ENCODE measurements around the gene ECHDC1.

Gene ECHDC1

DNA sequence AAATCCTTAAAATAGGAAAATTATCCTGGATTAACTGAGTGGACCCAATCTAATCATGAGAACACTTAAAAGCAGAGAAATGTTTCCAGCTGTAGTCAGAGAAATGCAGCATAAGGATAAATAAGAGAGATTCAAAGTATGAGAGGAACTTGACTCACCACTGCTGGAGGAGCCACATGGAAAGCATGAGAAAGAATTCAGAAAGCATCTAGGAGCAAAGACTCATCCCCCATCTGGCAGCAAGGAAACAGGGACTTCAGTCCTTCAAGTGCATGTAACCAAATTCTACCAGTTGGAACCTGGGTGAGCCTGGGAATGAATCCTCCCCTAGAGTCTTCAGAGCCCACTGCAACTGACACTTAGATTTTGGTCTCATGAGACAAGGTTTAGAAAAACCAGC lies 43.0 kb downstream of the ECHDC1 start:
- DNase-seq (ENCODE audit: low read depth) = peak; percentile 92
- TF ChIP-seq, protein P1, sequence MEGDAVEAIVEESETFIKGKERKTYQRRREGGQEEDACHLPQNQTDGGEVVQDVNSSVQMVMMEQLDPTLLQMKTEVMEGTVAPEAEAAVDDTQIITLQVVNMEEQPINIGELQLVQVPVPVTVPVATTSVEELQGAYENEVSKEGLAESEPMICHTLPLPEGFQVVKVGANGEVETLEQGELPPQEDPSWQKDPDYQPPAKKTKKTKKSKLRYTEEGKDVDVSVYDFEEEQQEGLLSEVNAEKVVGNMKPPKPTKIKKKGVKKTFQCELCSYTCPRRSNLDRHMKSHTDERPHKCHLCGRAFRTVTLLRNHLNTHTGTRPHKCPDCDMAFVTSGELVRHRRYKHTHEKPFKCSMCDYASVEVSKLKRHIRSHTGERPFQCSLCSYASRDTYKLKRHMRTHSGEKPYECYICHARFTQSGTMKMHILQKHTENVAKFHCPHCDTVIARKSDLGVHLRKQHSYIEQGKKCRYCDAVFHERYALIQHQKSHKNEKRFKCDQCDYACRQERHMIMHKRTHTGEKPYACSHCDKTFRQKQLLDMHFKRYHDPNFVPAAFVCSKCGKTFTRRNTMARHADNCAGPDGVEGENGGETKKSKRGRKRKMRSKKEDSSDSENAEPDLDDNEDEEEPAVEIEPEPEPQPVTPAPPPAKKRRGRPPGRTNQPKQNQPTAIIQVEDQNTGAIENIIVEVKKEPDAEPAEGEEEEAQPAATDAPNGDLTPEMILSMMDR (conservative IDR thresholded peaks at IDR 0.05; ENCODE audit: low read length) = 0 out of 2 replicates have a peak, but pooled peaks have one; percentile 7
- H3K4me3 ChIP-seq (ENCODE audit: low read length) = no peak overlapping the region

DNA sequence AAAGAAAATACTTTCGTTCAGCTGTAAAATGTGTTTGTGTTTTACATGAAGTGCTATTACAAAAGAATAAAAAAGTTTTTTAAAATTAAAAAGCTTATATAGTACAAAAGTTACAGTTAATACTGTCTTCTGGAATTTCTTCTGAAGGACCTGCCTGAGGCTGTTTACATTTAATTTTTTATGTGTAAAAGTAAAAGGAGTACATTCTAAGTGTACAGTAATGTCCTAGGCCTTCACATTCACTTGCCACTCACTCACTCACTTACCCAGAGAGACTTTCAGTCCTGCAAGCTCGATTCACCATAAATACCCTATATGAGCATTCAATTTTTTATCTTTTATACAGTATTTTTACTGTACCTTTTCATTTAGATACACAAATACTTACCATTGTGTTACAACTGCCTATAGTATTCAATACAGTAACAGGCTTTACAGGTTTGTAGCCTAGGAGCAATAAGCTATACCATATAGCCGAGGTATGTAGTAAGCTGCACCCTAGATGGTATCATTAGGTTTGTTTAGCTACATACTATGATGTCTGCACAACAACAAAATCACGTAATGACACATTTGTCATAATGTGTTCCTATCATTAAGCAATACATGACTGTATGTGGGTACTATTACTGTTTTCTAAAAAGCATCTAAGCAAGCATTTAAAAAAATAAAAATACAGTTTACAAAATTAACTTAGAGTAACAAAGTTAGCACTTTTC lies 43.7 kb downstream of the ECHDC1 start:
- peak; percentile 30 for DNase-seq (ENCODE audit: low read depth)
- TF ChIP-seq, protein P1 (conservative IDR thresholded peaks at IDR 0.05; ENCODE audit: low read length) = no peak
- H3K4me3 ChIP-seq (ENCODE audit: low read length) = no peak overlapping the region

DNA sequence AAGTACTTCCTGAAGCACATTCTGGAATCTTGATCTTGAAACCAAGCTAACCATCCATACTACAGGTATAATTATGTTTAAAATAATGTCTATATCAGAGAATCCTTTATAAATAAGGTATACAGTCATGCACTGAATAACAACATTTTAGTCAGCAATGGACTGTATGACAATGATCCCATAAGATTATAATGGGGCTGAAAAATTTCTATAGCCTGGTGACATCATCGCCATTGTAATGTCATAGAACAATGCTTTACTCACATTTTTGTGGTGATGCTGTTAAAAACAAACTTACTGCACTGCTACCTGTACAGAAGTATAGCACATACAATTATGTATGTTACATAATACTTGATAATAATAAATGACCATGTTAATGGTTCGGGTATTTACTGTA lies 44.9 kb downstream of the ECHDC1 start:
- no peak overlapping the region for H3K4me3 ChIP-seq (ENCODE audit: low read length)
- no peak for DNase-seq (ENCODE audit: low read depth)
- TF ChIP-seq, protein P1 (conservative IDR thresholded peaks at IDR 0.05; ENCODE audit: low read length) = no peak

DNA sequence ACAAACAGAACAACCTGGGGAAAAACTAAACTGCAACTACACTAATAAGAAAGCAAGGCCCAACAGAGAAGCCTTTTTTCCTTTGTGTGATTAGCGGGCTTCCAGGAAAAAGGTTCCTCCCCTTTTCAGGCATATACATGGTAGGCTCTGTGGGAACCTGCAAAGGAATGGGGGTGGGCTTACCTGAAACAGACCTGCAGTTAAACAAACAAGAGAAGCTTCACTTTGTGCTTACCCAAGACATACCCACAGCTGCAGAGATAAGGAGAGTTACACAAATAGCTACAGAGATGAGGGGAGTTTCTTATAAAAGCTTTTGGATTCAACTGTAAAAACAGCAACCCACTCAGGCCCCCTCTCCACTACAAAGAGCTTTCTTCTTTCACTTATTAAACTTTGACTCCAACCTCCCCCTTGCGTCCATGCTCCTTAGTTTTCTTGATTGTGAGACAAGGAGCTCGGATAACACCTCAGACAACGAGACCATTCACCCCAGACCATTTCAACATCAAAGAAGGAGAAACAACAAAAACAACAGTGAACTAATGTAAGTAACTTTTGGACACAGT lies 45.8 kb downstream of the ECHDC1 start:
- H3K4me3 ChIP-seq (ENCODE audit: low read length) = no peak overlapping the region
- TF ChIP-seq, protein P1 (conservative IDR thresholded peaks at IDR 0.05; ENCODE audit: low read length) = no peak
- no peak for DNase-seq (ENCODE audit: low read depth)

DNA sequence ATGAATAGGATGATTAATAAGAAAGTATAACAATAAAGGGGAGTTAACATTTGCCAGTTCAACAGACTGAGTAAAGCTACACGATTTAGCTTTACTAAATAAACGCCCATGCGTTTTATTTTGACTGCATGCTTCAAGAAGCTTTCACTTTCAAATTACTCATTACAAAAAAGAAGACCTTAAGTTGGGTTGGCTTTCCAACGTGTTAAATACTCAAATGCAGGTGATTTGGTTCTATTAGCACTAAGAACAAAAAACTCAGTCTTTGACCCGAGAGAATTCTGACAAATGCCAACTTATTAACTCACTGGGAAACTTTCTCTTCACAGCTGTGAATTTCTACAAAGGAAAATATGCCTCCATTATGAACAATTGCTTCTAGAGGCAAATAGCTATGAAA lies 51.9 kb downstream of the ECHDC1 start:
- TF ChIP-seq, protein P1 (conservative IDR thresholded peaks at IDR 0.05; ENCODE audit: low read length) = no peak
- no peak overlapping the region for H3K4me3 ChIP-seq (ENCODE audit: low read length)
- DNase-seq (ENCODE audit: low read depth) = no peak

DNA sequence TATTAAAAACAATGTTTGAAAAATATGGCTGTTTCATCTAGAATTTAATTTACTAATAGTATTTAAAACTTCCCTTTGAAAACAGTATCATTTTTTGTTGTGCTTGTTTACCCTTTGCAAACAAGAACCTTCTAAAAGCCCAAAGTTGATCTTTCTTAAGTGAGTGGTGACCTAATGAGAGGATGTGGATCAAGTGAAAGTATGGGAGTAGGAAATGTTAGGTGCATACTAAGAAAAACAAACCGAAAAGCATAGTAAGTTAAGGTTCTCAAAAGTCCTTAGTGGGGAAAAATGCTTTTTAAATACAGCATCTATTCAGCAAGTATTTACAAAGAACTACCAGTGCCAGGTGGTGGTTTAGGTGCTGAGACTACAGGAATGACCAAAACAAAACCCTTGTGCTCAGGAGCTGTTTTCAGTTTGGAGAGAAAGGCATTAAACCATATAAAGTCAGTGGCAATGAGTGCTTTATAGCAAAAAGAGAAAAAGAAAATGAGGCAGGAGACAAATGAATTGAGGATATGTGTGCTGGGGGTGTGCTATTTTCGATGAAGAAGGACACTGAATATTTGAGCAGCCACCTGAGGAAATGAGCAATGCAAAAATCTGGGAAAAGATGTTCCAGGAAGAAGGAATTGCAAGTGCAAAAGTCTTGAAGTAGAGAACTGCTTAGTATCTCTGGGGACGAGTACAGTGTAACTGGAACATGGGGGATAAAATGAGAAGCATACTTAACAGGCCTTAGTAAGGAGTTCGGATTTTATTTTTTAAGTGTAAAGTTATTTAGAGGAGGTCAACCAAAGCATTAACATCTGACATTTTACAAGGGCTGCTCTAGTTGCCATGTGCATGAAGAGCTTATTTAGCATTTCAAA lies 52.8 kb downstream of the ECHDC1 start:
- DNase-seq (ENCODE audit: low read depth) = no peak
- H3K4me3 ChIP-seq (ENCODE audit: low read length) = no peak overlapping the region
- TF ChIP-seq, protein P1 (conservative IDR thresholded peaks at IDR 0.05; ENCODE audit: low read length) = no peak

Data from AG10803 (cell line).